Smooth muscle cell of the coronary artery (primary cell): ENCODE data around the gene SERPINC1. TPM values are rescaled to one million over a fixed set of nuclear protein-coding genes. Genes with fewer than 3 reads are reported as not detected.

ENCODE experiments used
- total RNA-seq: library from RNA; depleted of rRNA; stranded (reverse); fragments of >200 nt; gene quantifications from 2 replicates; pipeline ENCODE4 v1.2.3, GENCODE V29; 2014; ENCODE audit warnings: low replicate concordance

SERPINC1 gene
- not detected in 2 replicates for total RNA-seq

DNA sequence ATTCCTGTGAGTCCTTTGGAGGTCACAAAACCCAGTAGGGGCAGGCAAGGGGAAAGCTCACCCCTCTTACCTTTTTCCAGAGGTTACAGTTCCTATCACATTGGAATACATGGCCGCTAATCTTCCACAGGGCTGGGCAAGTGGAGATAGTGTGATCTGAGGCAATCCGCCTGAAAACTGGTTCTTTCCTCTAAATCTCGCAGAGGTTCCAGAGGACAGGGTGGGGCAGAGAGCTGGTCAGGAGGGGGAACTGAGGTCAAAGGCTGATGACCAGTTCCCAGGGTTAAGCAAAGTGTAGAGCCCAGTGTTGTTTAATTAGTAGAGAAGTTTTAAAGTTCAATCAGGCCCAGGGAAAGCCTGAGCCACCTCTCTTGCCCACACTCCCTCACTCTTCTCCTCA is at the start of gene SERPINC1:
Gene SERPINC1, minus strand, starts transcription at position 179 of the 400 bp plus-strand sequence. Its CDS starts 68 bp downstream, at position 111.

DNA sequence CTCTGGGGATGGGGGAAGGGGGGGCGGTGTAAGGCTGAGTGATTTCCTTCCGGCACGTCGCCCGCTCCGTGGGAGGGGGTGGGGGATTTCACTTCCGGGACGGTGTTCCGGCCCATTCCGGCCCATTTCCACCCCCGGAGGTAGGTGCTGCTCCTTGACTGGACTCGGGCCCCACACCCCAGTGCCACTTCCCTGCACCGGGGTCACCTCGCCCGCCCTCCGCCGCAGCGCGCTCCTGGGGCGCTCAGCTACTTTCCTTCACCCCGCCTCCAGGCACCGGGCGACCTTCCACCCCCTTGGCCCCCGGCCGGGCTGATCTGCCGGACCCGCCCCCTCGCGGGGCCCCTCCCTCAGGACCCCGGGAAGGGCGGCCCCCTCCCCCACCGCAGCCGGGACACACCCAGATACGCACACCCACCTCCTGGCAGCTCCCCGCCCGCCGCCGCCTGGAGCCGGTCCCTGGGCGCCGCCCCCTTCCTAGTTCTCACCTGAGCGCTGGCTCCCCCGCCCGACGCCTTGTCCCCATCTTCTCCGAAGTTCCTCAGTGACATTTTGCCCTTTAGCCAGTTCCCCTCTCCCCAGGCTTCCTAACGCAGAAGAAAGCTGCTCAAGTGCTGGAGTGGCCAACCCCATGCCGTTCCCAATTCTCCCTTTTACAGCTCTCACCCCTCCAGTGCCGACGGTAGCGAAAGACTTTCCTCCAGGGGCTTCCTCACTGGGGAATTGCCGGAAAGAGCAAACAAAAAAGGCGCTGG is 48.7 kb downstream of the SERPINC1 start, which contains the start of gene ZBTB37:
Gene ZBTB37, plus strand, starts transcription at position 115 of the 755 bp plus-strand sequence. CDS start 1,846 bp downstream, outside the sequence.

DNA sequence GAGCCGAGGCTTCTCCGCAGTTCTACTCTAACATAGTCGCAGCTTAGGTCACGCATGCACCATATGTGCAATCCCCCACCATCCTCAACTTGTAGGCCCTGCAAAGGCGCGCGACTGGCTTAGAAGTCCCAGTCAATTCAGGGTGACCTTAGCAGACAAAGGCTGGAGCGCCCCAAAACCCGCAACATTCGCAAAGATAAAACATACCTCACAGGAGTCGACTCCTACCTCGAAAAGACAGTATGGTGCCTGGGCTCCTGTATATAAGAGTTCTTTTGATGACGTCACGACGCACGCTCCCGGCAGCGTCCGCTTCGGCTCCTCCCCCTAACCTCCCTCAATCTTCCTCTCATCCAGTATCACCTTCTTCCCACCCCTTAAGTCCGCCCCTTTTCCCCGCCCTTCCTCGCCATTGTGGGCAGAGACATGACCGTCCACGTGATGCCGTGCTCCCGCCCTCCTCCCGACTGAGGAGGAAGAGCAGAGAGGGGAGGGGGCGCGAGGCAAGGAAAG is 49.3 kb downstream of the SERPINC1 start, which contains the start of gene GAS5:
Gene GAS5, minus strand, starts transcription at position 237 of the 513 bp plus-strand sequence.

Other genes starting within 250 kb of the SERPINC1 start
- gene ANKRD45, start 247.5 kb downstream of the SERPINC1 start, total RNA-seq: not detected in 2 replicates
- gene KLHL20, start 202.3 kb downstream of the SERPINC1 start, total RNA-seq: 29.5 and 32.4 TPM in 2 replicates
- gene DARS2, start 92.7 kb downstream of the SERPINC1 start, total RNA-seq: 4.7 and 11.2 TPM in 2 replicates
- gene CENPL, start 92.4 kb downstream of the SERPINC1 start, total RNA-seq: 3.9 and 9.5 TPM in 2 replicates
- gene GAS5, start 49.3 kb downstream of the SERPINC1 start, total RNA-seq: 474 and 585 TPM in 2 replicates
- gene ZBTB37, start 48.9 kb downstream of the SERPINC1 start, total RNA-seq: 3.7 and 4.7 TPM in 2 replicates
- gene RC3H1, start 105.0 kb upstream of the SERPINC1 start, total RNA-seq: 9.8 and 11.9 TPM in 2 replicates
- gene RABGAP1L, start 242.2 kb upstream of the SERPINC1 start, total RNA-seq: 29.2 and 42.7 TPM in 2 replicates